Activated CD4-positive, alpha-beta T cell treated with anti-CD3 and anti-CD28 coated beads, Interleukin-10, Interleukin-2, amounts not matched to agents 100 ng/mL and 50 ng/mL, durations not matched to agents 16 hours and 8 hours (primary cell): ENCODE results near the gene PARM1.

Experiments
- DNase-seq: peaks from one replicate; pipeline ENCODE4 v3.0.0-alpha.2; 2020

The PARM1 gene

DNA sequence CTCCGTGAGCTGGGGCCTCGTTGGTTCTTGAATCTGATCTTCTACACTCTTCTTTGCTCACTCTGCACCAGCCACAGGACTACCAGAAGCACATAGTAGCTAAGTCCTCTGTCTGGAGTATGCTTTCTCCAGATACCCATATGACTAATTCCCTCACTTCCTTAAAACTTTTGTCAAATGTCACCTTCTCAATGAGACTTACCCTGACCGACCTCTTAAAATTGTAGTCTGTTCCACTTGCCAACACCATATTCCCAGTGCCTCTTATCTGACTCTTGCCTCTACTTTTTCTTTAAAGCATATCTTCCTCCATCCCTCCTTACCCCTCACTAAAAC, 10.0 kb downstream of the PARM1 start:
- DNase-seq = no peak

- no peak for DNase-seq
These were observed 11.5 kb downstream of the PARM1 start for GRCh38 chr4:74944354-74944793.

- no peak for DNase-seq
These were observed 13.3 kb downstream of the PARM1 start for GRCh38 chr4:74946196-74946595.

GRCh38 chr4:74947798-74948197, 14.9 kb downstream of the PARM1 start:
- DNase-seq = no peak

DNA sequence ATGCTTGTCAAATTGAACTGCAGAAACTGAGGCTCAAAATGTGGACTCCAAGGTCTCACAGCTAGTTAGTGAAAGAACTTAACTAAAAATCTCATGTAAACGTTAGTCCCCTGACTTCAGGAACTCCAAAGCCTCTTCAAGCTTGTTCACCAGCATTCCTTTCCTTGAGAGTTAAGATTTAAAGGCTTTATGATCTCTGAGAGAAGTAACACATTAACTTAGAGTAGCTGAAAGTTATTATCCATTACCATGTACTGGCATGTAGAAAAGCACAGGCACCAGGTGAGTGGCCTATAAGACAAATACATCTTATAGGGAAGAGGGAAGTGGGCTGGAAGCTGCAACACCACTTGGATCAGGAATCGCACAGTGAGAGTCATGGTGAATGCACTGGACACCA, 15.3 kb downstream of the PARM1 start:
- no peak for DNase-seq

GRCh38 chr4:74950200-74950599, 17.3 kb downstream of the PARM1 start:
- DNase-seq = no peak

DNA sequence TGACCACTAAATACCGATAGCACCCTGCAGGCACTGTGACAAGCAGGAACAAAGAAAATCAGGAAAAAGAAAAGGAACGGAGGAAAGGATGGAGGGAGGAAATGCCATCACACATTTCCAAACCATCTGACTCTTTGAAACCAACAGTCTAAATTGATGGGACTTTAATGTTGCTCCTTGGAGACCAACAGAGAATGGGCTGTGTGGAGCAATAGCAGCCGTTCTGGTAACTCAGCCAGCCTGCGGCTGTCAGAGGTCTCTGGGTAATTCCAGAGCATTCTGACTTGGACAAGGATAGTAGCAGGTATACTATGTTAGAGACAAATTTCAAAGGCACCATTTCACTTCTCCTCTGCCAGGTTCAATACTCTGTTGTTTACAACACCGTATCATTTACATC, 18.0 kb downstream of the PARM1 start:
- DNase-seq = no peak

- DNase-seq = no peak
These were observed 20.7 kb downstream of the PARM1 start for GRCh38 chr4:74953647-74954046.

DNA sequence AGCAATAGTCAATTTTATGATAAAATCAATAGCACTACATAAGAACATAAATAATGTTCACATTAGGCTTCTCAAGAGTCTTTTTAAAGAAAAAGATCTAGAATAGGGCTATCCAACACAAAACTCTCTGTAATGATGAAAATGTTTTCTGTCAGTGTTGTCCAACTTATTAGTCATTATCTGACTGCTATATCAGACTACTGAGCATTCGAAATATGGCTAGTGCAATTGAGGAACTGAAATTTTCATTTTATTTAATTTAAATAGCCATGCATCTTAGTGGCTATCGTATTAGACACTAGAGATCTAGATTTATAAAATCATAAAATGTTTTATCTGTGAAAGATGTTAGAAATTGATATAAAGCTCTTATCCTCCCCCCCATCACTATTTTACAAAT, 26.0 kb downstream of the PARM1 start:
- DNase-seq = no peak

DNA sequence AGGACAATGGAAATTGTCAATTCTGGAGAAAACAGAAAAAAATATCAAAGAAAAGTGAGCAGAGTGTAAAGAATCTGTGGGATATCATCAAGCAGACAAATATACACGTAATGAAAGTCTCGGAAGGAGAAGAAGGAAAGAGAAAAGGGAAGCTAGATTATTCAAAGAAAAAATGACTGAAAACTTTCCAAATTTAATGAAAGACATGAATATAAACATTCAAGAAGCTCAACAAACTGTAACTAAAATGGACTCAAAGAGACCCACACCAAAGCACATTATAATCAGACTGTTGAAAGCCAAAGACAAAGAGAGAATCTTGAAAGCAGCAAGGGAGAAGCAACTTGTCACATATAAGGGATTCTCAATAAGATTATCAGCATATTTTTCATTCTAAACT, 28.3 kb downstream of the PARM1 start:
- no peak for DNase-seq

GRCh38 chr4:74962584-74962983, 29.7 kb downstream of the PARM1 start:
- DNase-seq = no peak

- no peak for DNase-seq
These were observed 31.4 kb downstream of the PARM1 start for GRCh38 chr4:74964311-74964710.

DNA sequence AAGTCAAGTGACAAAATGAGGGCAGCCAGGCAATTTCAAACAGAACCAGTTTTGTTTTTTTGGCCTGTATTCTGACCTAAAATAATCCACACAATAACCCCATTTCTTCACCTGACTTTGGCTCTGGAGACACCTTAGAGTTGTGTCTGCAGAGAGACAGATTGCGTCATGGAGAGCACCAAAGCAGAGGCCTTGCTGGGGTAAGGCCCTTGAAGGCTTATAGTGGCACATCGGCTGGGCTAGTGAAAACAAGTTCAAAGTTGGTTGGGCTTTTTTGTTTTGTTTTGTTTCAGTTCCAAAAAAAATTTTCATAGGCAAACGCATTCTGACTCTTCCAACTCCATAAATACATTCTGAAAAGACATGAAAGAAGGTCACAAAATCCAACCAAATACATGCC, 34.4 kb downstream of the PARM1 start:
- DNase-seq = no peak

- no peak for DNase-seq
These were observed 35.7 kb downstream of the PARM1 start for GRCh38 chr4:74968456-74969164.

GRCh38 chr4:74969507-74970474, 36.9 kb downstream of the PARM1 start:
- no peak for DNase-seq

GRCh38 chr4:74970577-74970976, 37.7 kb downstream of the PARM1 start:
- no peak for DNase-seq

DNA sequence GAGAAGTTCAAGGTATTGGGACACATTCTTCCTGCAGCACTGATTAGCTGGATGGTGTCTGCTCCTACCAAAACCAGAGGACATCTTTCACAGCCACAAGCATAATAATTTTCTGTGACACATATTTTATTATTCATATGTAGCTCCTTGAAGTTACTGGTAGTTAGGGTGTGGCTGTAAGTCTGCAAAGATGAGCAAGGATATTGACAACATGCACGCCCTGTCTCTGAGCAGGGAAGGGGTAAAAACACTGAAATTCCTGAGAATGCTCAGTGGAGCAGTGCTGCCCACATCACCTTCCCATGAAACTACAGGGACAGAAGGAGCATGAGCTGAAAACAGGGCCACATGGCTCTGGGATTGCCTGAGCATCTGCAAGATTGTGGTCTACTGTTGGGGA, 38.9 kb downstream of the PARM1 start:
- DNase-seq = no peak

- DNase-seq = no peak
These were observed 42.2 kb downstream of the PARM1 start for GRCh38 chr4:74975082-74975481.

DNA sequence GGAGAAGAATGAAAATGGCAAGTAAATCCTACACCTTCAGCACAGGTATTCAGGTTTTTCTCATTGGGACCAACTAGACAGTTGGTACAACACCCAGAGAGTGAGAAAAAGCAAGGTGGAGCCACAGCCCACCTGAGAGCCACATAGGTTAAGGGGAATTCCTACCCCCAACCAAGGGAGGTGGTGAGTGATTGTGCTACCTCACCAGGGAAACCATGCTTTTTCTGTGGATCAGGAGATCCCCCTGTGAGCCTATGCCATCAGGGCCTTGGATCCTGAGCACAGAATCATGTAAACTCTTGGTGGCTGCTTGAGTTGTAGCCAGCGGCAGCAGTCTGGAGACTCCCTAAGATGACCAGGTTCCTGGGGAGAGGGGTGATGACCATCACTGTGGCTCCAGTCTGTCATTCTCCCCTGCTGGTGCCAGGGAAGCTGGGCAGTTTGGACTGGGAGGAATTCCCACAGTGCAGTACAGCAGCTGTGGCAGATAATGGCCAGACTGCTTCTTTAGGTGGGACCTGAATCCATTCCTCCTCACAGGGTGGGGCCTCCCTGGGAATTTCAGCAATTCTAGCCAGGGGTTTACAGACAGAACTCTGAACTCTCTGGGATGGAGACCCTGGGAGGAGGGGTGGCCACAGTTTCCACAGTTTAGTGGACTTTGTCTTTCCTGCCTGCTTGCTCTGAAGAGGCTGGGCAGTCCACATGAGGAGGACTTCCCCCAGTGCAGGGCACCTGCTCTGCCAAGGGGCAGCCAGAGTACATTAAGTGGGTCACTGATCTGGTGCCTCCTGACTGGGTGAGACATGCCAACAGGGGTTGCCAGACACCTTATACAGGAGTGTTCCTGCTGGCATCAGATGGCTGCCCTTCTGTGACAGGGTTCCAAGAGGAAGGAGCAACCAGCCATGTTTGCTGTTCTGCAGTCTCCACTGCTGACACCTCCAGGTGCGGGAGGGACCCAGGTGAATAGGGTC, 43.2 kb downstream of the PARM1 start:
- DNase-seq = no peak

DNA sequence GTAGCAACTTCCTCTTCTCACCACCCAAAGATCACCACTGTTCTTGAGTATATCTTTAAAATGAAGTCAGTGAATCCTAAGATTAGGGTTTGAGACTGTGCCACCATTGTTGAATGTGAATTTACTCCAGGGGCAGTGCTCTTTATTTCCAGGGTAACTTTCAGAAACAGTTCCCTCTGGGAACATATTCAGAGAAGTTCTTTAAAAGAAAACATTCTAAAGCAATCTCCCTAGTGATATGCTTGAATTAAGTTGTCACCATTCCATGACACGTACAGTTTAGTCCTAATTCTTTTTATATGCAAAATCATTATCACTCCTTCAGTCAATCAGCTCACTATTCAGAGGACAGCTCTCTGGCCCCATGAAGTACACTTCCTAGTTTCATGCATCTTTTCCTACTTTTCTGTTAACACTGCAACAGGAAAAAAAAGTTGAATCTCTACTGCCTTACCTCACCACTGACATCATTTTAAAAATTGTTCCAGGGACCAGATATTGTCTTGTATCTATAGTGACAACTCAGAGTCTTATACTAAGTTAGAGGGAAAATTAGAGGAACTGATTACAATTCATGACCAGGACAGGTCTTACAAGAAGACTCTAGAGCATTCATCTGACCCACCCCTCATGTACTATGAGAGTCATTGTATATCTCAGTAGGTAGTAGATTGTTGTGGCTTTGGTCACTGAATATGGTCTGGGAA, 49.8 kb downstream of the PARM1 start:
- no peak for DNase-seq

DNA sequence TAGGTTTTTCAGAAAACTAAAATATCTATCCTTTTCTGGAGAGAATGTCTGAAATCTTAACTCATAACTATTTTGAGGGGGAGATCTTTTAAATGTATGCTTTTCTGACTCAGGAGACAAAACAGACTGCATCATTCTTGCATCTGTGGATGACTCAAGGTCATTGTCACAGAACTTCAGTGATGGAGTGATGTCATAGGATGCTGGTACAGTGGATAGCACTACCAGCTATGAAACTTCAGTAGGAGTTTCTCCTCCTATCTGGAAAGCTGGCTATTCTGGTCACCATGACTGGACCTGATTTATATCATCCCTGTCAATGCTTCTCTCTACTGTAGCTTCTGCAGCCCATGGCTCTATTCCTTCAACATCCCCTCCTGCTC, 50.3 kb downstream of the PARM1 start:
- DNase-seq = no peak

DNA sequence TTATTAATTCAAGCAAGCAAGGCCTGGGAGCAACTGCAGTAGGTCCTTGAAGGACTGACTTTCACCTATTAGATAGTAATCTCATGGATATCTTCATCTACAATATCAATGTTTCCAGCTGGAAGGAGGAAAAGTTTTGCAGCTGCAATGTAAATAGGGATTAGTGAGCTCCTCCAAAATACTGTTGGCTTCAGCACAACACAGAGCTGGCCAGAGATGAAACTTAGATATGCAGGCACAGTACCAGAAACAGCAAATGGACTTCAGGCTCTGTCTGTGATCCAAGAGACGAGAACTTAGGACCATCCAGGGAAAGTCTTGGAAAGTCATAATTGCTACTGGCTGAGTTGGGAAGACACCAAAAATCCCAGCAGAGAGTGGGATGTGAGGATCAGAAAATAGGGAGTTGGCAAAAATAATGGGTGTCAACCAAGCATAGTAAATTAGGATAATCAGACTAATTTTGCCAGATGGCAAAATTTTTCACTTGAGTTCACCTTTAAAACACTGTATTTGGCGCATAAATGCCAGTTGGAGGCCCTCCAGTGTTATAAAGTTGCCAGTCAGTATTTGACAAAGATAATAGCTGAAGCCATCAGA, 57.5 kb downstream of the PARM1 start:
- DNase-seq = no peak
